ENCODE results near the gene PPP2R5B. TPM values are rescaled to one million over a fixed set of nuclear protein-coding genes. Genes with fewer than 3 reads are reported as not detected.
A peak's percentile ranks its signal among the peaks of the same experiment; 100 is the strongest.

PPP2R5B gene
- polyA plus RNA-seq, 2 donors, result 6.6 to 11.0 TPM

- no peak overlapping the region for H3K4me3 ChIP-seq (ENCODE audit: low read depth in 1 of 2, low read length in 2 of 2)
- H3K9me3 ChIP-seq (ENCODE audit: control insufficient read depth in 2 of 2, insufficient read depth in 1 of 2, low read depth in 1 of 2, low read length in 1 of 2), result no peaks in the 10 kb centered on the region
- H3K27ac ChIP-seq (ENCODE audit: low read depth in 2 of 2, low read length in 1 of 2), result peak overlapping the region in 1 of 2 donors; percentile 88
- H3K4me1 ChIP-seq (ENCODE audit: control insufficient read depth in 2 of 2, insufficient read depth in 2 of 2, low read length in 1 of 2), result peaks cover 4 to 6% of the 10 kb centered on the region in 2 donors
- WGBS, 2 donors, result 79% methylated on average over 7 of the region's 7 CpGs
- no peaks in the 10 kb centered on the region for H3K27me3 ChIP-seq (ENCODE audit: control insufficient read depth in 1 of 2, insufficient read depth in 2 of 2, low read length in 2 of 2)
- peaks cover 9 to 34% of the 10 kb centered on the region in 2 donors for H3K36me3 ChIP-seq (ENCODE audit: control insufficient read depth in 2 of 2, insufficient read depth in 2 of 2, low read length in 1 of 2)
Observed at GRCh38 chr11:64915376-64915887, 9.1 kb upstream of the PPP2R5B start.

- Histone ChIP-seq H3K4me1 (ENCODE audit: control insufficient read depth in 2 of 2, insufficient read depth in 2 of 2, low read length in 1 of 2) (peaks cover 4 to 6% of the 10 kb centered on the region in 2 donors), H3K9me3 (ENCODE audit: control insufficient read depth in 2 of 2, insufficient read depth in 1 of 2, low read depth in 1 of 2, low read length in 1 of 2) (no peaks in the 10 kb centered on the region), H3K4me3 (ENCODE audit: low read depth in 1 of 2, low read length in 2 of 2) (peak overlapping the region; percentile 73 to 92), H3K36me3 (ENCODE audit: control insufficient read depth in 2 of 2, insufficient read depth in 2 of 2, low read length in 1 of 2) (peaks cover 9 to 27% of the 10 kb centered on the region in 2 donors), H3K27me3 (ENCODE audit: control insufficient read depth in 1 of 2, insufficient read depth in 2 of 2, low read length in 2 of 2) (no peaks in the 10 kb centered on the region), H3K27ac (ENCODE audit: low read depth in 2 of 2, low read length in 1 of 2) (peak overlapping the region; percentile 53 to 88)
- 6 to 7% methylated on average over 23 of the region's 23 CpGs for WGBS, 2 donors
Observed at GRCh38 chr11:64916040-64916774, 8.3 kb upstream of the PPP2R5B start.

GRCh38 chr11:64916775-64917662, 7.5 kb upstream of the PPP2R5B start, which contains the start of gene ATG2A:
ATG2A (minus strand) TSS chr11:64917209; CDS start chr11:64917135, 74 bp downstream.
- H3K4me3 ChIP-seq (ENCODE audit: low read depth in 1 of 2, low read length in 2 of 2), result peak within 1 kb of the TSS; percentile 73 to 92
- peaks cover 4 to 20% of the 10 kb centered on the region in 2 donors for H3K36me3 ChIP-seq (ENCODE audit: control insufficient read depth in 2 of 2, insufficient read depth in 2 of 2, low read length in 1 of 2)
- no peaks in the 10 kb centered on the region for H3K9me3 ChIP-seq (ENCODE audit: control insufficient read depth in 2 of 2, insufficient read depth in 1 of 2, low read depth in 1 of 2, low read length in 1 of 2)
- 0 to 1% methylated on average over 55 to 57 of the region's 57 CpGs for WGBS, 2 donors
- peak within 1 kb of the TSS; percentile 71 to 88 for H3K27ac ChIP-seq (ENCODE audit: low read depth in 2 of 2, low read length in 1 of 2)
- peaks cover 4 to 6% of the 10 kb centered on the region in 2 donors for H3K4me1 ChIP-seq (ENCODE audit: control insufficient read depth in 2 of 2, insufficient read depth in 2 of 2, low read length in 1 of 2)
- no peaks in the 10 kb centered on the region for H3K27me3 ChIP-seq (ENCODE audit: control insufficient read depth in 1 of 2, insufficient read depth in 2 of 2, low read length in 2 of 2)

GRCh38 chr11:64917663-64917995, 6.9 kb upstream of the PPP2R5B start:
- 6 to 11% methylated on average over 6 of the region's 6 CpGs for WGBS, 2 donors
- Histone ChIP-seq H3K27me3 (ENCODE audit: control insufficient read depth in 1 of 2, insufficient read depth in 2 of 2, low read length in 2 of 2) (no peaks in the 10 kb centered on the region), H3K9me3 (ENCODE audit: control insufficient read depth in 2 of 2, insufficient read depth in 1 of 2, low read depth in 1 of 2, low read length in 1 of 2) (no peaks in the 10 kb centered on the region), H3K4me3 (ENCODE audit: low read depth in 1 of 2, low read length in 2 of 2) (peak overlapping the region in 1 of 2 donors; percentile 92), H3K27ac (ENCODE audit: low read depth in 2 of 2, low read length in 1 of 2) (peak overlapping the region; percentile 70 to 71), H3K36me3 (ENCODE audit: control insufficient read depth in 2 of 2, insufficient read depth in 2 of 2, low read length in 1 of 2) (peaks cover 0 to 16% of the 10 kb centered on the region in 2 donors), H3K4me1 (ENCODE audit: control insufficient read depth in 2 of 2, insufficient read depth in 2 of 2, low read length in 1 of 2) (peaks cover 4 to 6% of the 10 kb centered on the region in 2 donors)

GRCh38 chr11:64918017-64918416, 6.5 kb upstream of the PPP2R5B start:
- 16 to 23% methylated on average over 4 of the region's 4 CpGs for WGBS, 2 donors
- H3K36me3 ChIP-seq (ENCODE audit: control insufficient read depth in 2 of 2, insufficient read depth in 2 of 2, low read length in 1 of 2), result peaks cover 0 to 12% of the 10 kb centered on the region in 2 donors
- H3K4me3 ChIP-seq (ENCODE audit: low read depth in 1 of 2, low read length in 2 of 2), result peak overlapping the region in 1 of 2 donors; percentile 92
- H3K27ac ChIP-seq (ENCODE audit: low read depth in 2 of 2, low read length in 1 of 2), result peak overlapping the region in 1 of 2 donors; percentile 40
- no peaks in the 10 kb centered on the region for H3K9me3 ChIP-seq (ENCODE audit: control insufficient read depth in 2 of 2, insufficient read depth in 1 of 2, low read depth in 1 of 2, low read length in 1 of 2)
- H3K27me3 ChIP-seq (ENCODE audit: control insufficient read depth in 1 of 2, insufficient read depth in 2 of 2, low read length in 2 of 2), result no peaks in the 10 kb centered on the region
- peaks cover 4 to 6% of the 10 kb centered on the region in 2 donors for H3K4me1 ChIP-seq (ENCODE audit: control insufficient read depth in 2 of 2, insufficient read depth in 2 of 2, low read length in 1 of 2)

GRCh38 chr11:64919627-64920026, 4.9 kb upstream of the PPP2R5B start:
- Histone ChIP-seq H3K9me3 (ENCODE audit: control insufficient read depth in 2 of 2, insufficient read depth in 1 of 2, low read depth in 1 of 2, low read length in 1 of 2) (no peaks in the 10 kb centered on the region), H3K27me3 (ENCODE audit: control insufficient read depth in 1 of 2, insufficient read depth in 2 of 2, low read length in 2 of 2) (no peaks in the 10 kb centered on the region), H3K36me3 (ENCODE audit: control insufficient read depth in 2 of 2, insufficient read depth in 2 of 2, low read length in 1 of 2) (no peaks in the 10 kb centered on the region), H3K27ac (ENCODE audit: low read depth in 2 of 2, low read length in 1 of 2) (no peak overlapping the region), H3K4me1 (ENCODE audit: control insufficient read depth in 2 of 2, insufficient read depth in 2 of 2, low read length in 1 of 2) (peaks cover 4 to 12% of the 10 kb centered on the region in 2 donors), H3K4me3 (ENCODE audit: low read depth in 1 of 2, low read length in 2 of 2) (no peak overlapping the region)
- WGBS, 2 donors, result 83 to 88% methylated on average over 8 of the region's 8 CpGs

GRCh38 chr11:64920124-64920523, 4.4 kb upstream of the PPP2R5B start:
- no peaks in the 10 kb centered on the region for H3K36me3 ChIP-seq (ENCODE audit: control insufficient read depth in 2 of 2, insufficient read depth in 2 of 2, low read length in 1 of 2)
- no peak overlapping the region for H3K27ac ChIP-seq (ENCODE audit: low read depth in 2 of 2, low read length in 1 of 2)
- WGBS, 2 donors, result 80 to 82% methylated on average over 2 of the region's 2 CpGs
- peaks cover 4 to 12% of the 10 kb centered on the region in 2 donors for H3K4me1 ChIP-seq (ENCODE audit: control insufficient read depth in 2 of 2, insufficient read depth in 2 of 2, low read length in 1 of 2)
- H3K4me3 ChIP-seq (ENCODE audit: low read depth in 1 of 2, low read length in 2 of 2), result no peak overlapping the region
- no peaks in the 10 kb centered on the region for H3K9me3 ChIP-seq (ENCODE audit: control insufficient read depth in 2 of 2, insufficient read depth in 1 of 2, low read depth in 1 of 2, low read length in 1 of 2)
- no peaks in the 10 kb centered on the region for H3K27me3 ChIP-seq (ENCODE audit: control insufficient read depth in 1 of 2, insufficient read depth in 2 of 2, low read length in 2 of 2)

GRCh38 chr11:64921384-64921783, 3.1 kb upstream of the PPP2R5B start:
- Histone ChIP-seq H3K27me3 (ENCODE audit: control insufficient read depth in 1 of 2, insufficient read depth in 2 of 2, low read length in 2 of 2) (no peaks in the 10 kb centered on the region), H3K27ac (ENCODE audit: low read depth in 2 of 2, low read length in 1 of 2) (no peak overlapping the region), H3K4me1 (ENCODE audit: control insufficient read depth in 2 of 2, insufficient read depth in 2 of 2, low read length in 1 of 2) (peaks cover 0 to 6% of the 10 kb centered on the region in 2 donors), H3K36me3 (ENCODE audit: control insufficient read depth in 2 of 2, insufficient read depth in 2 of 2, low read length in 1 of 2) (peaks cover 0 to under 1% of the 10 kb centered on the region in 2 donors), H3K9me3 (ENCODE audit: control insufficient read depth in 2 of 2, insufficient read depth in 1 of 2, low read depth in 1 of 2, low read length in 1 of 2) (no peaks in the 10 kb centered on the region), H3K4me3 (ENCODE audit: low read depth in 1 of 2, low read length in 2 of 2) (no peak overlapping the region)
- 44 to 54% methylated on average over 3 of the region's 3 CpGs for WGBS, 2 donors

GRCh38 chr11:64923151-64923661, 1.3 kb upstream of the PPP2R5B start:
- WGBS, 2 donors, result 91 to 94% methylated on average over 10 to 11 of the region's 11 CpGs
- no peak overlapping the region for H3K4me3 ChIP-seq (ENCODE audit: low read depth in 1 of 2, low read length in 2 of 2)
- no peak overlapping the region for H3K27ac ChIP-seq (ENCODE audit: low read depth in 2 of 2, low read length in 1 of 2)

More at GRCh38 chr11:64923151-64923661, 1.3 kb upstream of the PPP2R5B start:
- no peaks in the 10 kb centered on the region for H3K9me3 ChIP-seq (ENCODE audit: control insufficient read depth in 2 of 2, insufficient read depth in 1 of 2, low read depth in 1 of 2, low read length in 1 of 2)
- H3K36me3 ChIP-seq (ENCODE audit: control insufficient read depth in 2 of 2, insufficient read depth in 2 of 2, low read length in 1 of 2), result peaks cover 0 to 11% of the 10 kb centered on the region in 2 donors
- H3K4me1 ChIP-seq (ENCODE audit: control insufficient read depth in 2 of 2, insufficient read depth in 2 of 2, low read length in 1 of 2), result peaks cover 0 to 6% of the 10 kb centered on the region in 2 donors
- H3K27me3 ChIP-seq (ENCODE audit: control insufficient read depth in 1 of 2, insufficient read depth in 2 of 2, low read length in 2 of 2), result no peaks in the 10 kb centered on the region
